Right atrium auricular region (tissue), 2 donors: ENCODE results near the gene ASIC2. TPM values are rescaled to one million over a fixed set of nuclear protein-coding genes. Genes with fewer than 3 reads are reported as not detected.

Source experiments
- DNase-seq: peaks from one replicate; pipeline ENCODE4 v3.0.0-alpha.2; 2019; ENCODE audit warnings: low spot score
- H3K27ac ChIP-seq, 2 donors: fragments of 200-600 bp; sonication (generic); 1 replicate in 1 of 2; 2 replicates in 1 of 2; pipeline ENCODE4 v1.5.1; 2016 to 2019
- H3K27me3 ChIP-seq, 2 donors: fragments of 200-600 bp; sonication (generic); one replicate each; pipeline versions ENCODE4 v1.5.1 to v1.6.0; 2017 to 2019
- H3K36me3 ChIP-seq: fragments of 200-600 bp; sonication (generic); one replicate; pipeline ENCODE4 v1.5.1; 2016
- H3K4me1 ChIP-seq, 2 donors: fragments of 200-600 bp; sonication (generic); one replicate each; pipeline versions ENCODE4 v1.5.1 to v1.6.0; 2017 to 2019
- H3K4me3 ChIP-seq, 2 donors: fragments of 200-600 bp; sonication (generic); 1 replicate in 1 of 2; 2 replicates in 1 of 2; pipeline ENCODE4 v1.5.1; 2017 to 2019; ENCODE audit warnings: mild to moderate bottlenecking in 1 of 2, moderate library complexity in 1 of 2
- H3K9me3 ChIP-seq, 2 donors: fragments of 200-600 bp; sonication (generic); one replicate each; pipeline ENCODE4 v1.5.1; 2019
- total RNA-seq, 2 donors: library from RNA; depleted of rRNA; stranded (reverse); fragments of >200 nt; gene quantifications; one replicate each; pipeline ENCODE4 v1.1.0, GENCODE V29; 2016
- TF ChIP-seq, protein P1 (sequence below), 2 donors: fragments of 200-600 bp; sonication (generic); IDR thresholded peaks; one replicate each; pipeline ENCODE4 v1.5.1; 2019; ENCODE audit warnings: antibody characterized with exemption in 2 of 2

Gene ASIC2
- total RNA-seq, 2 donors from 2014 or later = 0.75 TPM; not detected in 1

DNA sequence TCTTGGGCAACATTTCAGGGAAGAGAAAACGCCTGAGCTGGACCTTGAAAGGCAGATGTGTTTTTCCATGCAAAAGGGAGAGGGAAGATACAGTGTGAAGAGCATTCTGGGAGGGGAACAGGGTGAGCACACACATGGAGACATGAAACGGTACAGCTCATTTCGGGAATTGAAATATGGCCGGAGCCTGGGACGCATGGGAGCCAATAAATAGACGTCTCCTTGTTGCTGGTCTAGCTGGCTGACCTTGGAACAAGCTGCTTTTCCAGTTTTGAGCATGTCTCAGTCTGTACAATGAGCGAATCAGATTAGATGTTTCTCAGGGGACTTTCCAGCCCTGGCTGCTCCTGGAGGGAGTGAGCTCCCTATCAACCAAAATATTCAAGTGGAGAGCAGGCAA lies 63.6 kb downstream of the ASIC2 start:
- DNase-seq = no peak
- Histone ChIP-seq H3K9me3 (no peaks in the 10 kb centered on the region), H3K27me3 (no peaks in the 10 kb centered on the region), H3K36me3 (no peaks in the 10 kb centered on the region), H3K4me1 (peaks cover 0 to 10% of the 10 kb centered on the region in 2 donors), H3K4me3 (no peak overlapping the region), H3K27ac (no peak overlapping the region)
- TF ChIP-seq, protein P1, sequence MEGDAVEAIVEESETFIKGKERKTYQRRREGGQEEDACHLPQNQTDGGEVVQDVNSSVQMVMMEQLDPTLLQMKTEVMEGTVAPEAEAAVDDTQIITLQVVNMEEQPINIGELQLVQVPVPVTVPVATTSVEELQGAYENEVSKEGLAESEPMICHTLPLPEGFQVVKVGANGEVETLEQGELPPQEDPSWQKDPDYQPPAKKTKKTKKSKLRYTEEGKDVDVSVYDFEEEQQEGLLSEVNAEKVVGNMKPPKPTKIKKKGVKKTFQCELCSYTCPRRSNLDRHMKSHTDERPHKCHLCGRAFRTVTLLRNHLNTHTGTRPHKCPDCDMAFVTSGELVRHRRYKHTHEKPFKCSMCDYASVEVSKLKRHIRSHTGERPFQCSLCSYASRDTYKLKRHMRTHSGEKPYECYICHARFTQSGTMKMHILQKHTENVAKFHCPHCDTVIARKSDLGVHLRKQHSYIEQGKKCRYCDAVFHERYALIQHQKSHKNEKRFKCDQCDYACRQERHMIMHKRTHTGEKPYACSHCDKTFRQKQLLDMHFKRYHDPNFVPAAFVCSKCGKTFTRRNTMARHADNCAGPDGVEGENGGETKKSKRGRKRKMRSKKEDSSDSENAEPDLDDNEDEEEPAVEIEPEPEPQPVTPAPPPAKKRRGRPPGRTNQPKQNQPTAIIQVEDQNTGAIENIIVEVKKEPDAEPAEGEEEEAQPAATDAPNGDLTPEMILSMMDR (IDR thresholded peaks at IDR 0.05) = no peak

DNA sequence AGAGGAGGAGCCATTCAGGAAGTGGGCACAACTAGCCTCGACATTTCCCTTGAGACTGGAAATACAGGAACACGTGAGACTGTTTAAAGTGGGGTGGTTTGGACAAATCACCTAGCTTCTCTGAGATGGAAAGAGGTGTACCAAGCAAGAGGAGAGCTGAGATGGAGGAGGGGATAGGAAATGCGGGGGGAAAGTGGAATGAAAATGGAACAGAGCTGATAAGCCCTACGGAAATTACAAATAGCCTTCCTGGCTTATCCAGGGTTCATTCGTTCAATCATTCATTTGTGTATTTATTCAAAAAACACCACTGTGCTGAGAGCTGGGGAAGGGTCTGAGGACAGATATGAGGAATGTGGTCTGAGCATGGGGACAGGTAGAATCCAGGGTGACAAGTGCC lies 64.1 kb downstream of the ASIC2 start:
- Histone ChIP-seq H3K9me3 (no peaks in the 10 kb centered on the region), H3K36me3 (no peaks in the 10 kb centered on the region), H3K27me3 (no peaks in the 10 kb centered on the region), H3K27ac (no peak overlapping the region), H3K4me1 (peaks cover 0 to 6% of the 10 kb centered on the region in 2 donors), H3K4me3 (no peak overlapping the region)
- DNase-seq = no peak
- TF ChIP-seq, protein P1 (IDR thresholded peaks at IDR 0.05) = no peak

DNA sequence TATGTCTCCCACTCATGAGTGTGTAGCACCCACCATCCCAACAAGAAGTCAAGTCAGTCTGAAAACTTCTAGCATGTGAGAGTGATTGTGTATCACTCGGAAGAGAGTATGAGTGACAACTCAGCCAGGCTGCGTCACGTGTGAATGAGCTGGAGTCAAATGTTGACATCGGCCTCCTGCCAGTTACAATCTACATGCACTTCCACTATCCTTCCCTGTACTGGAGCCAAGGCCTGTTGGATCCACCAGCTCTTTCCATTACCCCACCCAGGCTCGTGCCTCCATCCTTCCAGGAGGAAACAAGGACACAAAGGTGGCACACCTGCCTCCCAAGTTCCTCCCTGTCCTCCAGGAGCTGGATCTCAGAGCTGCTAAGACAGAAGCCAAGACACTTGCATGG lies 64.5 kb downstream of the ASIC2 start:
- Histone ChIP-seq H3K4me1 (peaks cover 0 to 2% of the 10 kb centered on the region in 2 donors), H3K9me3 (no peaks in the 10 kb centered on the region), H3K4me3 (no peak overlapping the region), H3K27me3 (no peaks in the 10 kb centered on the region), H3K36me3 (no peaks in the 10 kb centered on the region), H3K27ac (no peak overlapping the region)
- TF ChIP-seq, protein P1 (IDR thresholded peaks at IDR 0.05) = no peak
- no peak for DNase-seq

DNA sequence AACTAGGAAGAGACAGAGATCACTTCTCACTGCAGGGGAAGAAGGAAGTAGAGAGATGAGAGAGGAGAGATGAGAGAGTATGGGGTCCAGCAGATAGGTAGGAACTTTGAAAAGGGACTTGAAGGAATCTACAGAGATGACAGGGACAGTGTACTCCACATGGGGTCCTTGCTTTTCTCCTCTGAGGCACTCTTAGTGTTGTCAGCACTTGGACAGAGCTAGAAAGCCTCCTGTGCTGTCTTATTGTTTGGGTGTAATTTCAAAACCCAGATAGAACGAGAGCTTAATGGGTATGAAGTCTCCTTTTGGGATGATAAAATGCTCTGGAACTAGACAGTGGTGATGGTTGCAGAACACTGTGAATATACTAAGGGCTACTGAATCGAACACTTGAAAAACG lies 65.2 kb downstream of the ASIC2 start:
- Histone ChIP-seq H3K36me3 (no peaks in the 10 kb centered on the region), H3K4me1 (no peaks in the 10 kb centered on the region), H3K4me3 (no peak overlapping the region), H3K27me3 (no peaks in the 10 kb centered on the region), H3K9me3 (no peaks in the 10 kb centered on the region), H3K27ac (no peak overlapping the region)
- TF ChIP-seq, protein P1 (IDR thresholded peaks at IDR 0.05) = no peak
- DNase-seq = no peak

DNA sequence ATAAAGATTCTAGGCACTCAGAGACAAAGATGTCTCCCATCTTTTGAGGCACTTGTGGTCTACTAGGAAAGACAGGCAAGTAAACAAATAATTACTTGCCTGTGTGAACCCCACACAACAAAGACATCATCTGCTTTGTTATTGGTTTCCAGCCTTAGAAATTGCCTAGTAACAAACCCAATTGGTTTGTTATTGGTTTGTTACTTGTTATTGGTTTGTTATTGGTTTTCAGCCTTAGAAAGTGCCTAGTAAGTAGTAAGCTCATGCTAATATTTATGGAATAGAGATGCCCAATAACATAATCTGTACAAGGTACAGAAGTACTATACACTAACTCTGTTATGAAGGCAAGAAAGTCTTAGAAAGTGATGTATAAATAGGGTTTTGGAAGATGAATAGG lies 67.1 kb downstream of the ASIC2 start:
- Histone ChIP-seq H3K4me1 (no peaks in the 10 kb centered on the region), H3K27ac (no peak overlapping the region), H3K4me3 (no peak overlapping the region), H3K36me3 (no peaks in the 10 kb centered on the region), H3K27me3 (no peaks in the 10 kb centered on the region), H3K9me3 (no peaks in the 10 kb centered on the region)
- TF ChIP-seq, protein P1 (IDR thresholded peaks at IDR 0.05) = no peak
- no peak for DNase-seq

DNA sequence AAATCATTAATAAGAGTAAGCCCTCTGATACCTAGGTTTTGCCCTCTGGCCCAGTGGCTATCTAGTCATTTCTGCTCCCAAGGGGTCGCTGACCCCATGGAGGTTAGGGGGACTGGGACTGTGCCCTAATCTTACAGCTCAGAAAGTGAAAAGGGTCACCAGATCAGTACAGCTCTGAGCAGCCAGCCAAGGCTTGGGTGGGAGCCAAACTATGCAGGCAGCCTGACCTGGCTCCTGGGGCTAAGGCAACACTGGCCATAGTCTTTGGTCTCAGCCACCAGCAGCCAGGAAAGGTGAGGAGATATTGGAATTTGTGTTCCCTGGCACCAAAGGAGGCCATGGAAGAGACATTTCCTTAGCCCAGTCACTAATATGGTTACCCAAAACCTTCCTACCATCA lies 67.6 kb downstream of the ASIC2 start:
- H3K4me1 ChIP-seq = no peaks in the 10 kb centered on the region
- H3K36me3 ChIP-seq = no peaks in the 10 kb centered on the region
- no peak for DNase-seq
- TF ChIP-seq, protein P1 (IDR thresholded peaks at IDR 0.05) = no peak
- no peaks in the 10 kb centered on the region for H3K27me3 ChIP-seq
- H3K27ac ChIP-seq = no peak overlapping the region
- H3K4me3 ChIP-seq = no peak overlapping the region
- H3K9me3 ChIP-seq = no peaks in the 10 kb centered on the region
